Measurements from ENCODE around the gene LAPTM5.
"Not testable (repeated sequence)": the region's sequence is repeated elsewhere in the genome, so short reads cannot be mapped to it uniquely, and the experiment has no call there.

LAPTM5 gene

GRCh38 chr1:30757352-30758120, at the start of gene LAPTM5:
Gene LAPTM5 (minus strand): TSS chr1:30757774. CDS start chr1:30757745, 29 bp downstream.
- no peak for DNase-seq (ENCODE audit: low read depth)

DNA sequence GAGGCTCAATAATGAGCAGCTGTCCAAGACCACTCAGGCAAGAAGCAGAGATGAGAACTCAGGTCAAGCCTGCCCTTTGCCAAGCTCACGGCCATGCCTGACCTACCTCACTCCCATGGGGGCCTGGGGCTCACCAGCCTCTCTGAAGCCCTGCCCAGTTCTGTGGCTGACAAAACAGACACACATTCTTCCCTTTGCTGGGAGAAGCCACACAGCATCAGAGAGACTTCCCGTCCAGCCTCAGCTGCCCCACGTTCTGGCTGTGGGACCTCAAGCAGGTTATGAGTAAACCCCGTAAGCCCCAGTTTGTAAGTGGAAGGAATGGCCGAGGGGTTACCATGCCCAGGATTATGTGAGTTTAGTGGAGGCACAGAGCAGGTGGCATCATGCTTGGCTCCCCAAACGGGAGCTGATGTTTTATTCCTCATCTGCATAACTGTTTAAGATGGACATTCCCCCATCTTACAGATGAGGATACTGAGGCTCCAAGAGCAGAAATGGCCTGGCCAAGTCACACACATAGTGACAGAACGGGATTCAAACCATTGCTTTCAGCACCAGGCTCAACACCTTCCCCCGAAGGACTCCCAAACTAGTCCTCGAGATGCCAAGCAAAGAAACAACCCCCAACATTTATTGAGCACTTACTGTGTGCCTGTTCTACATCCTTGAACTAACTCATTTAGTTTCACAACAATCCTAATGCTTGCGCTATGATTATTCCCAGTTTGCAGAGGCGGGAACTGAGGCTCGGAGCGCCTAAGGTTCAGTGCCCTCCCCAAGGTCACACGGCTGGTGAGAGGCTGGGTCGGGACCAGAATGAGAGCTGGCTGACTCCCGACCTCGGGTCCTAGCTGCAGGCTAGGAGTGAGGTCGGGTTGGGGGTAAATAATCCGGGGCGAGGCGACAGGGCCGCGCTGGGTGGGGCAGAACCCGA, 49.1 kb upstream of the LAPTM5 start:
- no peak for DNase-seq (ENCODE audit: low read depth)

DNA sequence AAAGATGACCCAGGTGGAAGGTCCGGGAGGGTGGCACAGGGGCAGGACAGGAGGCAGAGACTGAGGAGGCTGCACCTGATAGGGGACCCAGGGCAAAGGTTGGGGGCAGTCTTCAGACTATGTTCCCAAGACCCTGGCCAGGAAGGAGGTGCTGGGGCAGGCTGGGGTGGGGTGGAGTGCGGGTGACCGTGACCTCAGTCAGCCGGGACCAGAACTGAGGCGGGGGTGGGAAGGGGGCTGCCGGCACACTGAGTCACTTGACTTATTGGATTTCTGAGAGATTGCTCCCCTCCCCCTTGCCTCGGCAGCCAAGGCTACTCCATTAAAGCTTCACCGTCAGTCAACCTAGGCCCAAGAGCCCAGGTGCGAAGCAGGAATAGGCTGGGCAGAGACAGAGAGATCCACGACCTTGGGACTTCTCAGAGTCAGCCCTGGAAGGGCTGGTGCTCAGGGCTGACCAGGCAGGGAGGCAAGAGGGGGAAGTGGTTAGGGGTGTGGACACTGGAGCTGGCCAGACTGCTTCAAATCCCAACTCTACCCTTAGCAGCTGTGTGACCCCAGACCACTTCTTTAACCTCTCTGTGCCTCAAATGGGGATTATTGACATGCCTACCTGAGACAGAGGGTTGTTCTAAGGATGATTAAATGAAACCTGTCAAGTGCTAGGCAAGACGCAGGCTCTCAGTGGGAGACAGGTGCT, 47.9 kb upstream of the LAPTM5 start:
- no peak for DNase-seq (ENCODE audit: low read depth)

DNA sequence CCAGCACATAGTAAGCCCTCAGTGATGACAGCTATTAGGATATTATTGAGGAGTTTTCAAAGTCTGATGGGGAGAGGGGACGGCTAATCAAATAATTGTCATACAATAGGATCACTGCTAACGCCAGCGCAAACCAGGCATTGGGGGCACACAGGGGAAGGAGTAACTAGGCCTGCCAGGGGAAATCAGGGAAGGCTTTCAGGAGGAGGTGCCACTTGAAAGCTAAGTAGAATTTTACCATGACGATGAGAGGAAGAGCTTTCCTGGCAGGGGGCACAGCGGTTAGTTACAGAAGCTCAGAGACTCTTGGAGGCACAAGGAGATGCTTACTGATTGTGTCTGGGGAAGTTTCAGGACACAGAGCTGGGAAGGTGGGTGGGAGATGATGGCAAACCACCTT, 47.2 kb upstream of the LAPTM5 start:
- DNase-seq (ENCODE audit: low read depth) = no peak

DNA sequence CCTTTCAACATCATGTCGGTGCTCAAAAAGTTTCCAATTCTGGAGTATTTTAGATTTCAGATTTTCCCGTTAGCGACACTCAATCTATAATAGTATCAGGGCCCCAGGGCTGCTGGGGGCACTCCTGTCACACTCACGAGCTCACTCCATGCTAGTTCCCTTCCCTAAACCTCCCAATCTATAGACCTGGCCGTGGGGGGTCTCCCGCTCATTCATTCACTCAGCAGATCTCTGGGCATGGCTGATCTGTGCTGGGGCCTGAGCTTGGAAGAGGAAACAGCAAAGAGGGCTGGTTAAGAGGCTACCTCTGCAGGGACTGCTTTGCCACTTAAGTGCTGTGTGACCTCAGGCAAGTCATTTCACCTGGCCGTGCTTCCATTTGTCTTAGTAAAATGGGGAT, 46.8 kb upstream of the LAPTM5 start:
- DNase-seq (ENCODE audit: low read depth) = no peak

DNA sequence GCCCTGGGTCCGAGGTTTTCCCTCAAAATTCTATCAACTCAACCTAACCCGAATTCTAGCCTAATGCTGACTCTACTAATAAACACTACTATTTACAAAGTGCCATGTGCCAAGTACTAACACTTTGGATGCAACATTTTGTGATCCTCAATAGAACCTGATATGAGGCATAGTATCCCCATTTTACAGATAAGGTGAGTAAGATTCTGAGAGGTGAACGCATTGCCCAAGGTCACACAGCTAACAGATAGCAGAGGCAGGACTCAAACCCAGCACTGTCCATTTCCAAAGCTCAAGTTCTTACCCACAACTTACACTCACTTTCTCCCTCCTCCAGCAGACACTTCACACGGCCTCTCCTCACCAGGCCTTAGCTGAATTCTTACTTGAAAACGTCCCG, 46.0 kb upstream of the LAPTM5 start:
- no peak for DNase-seq (ENCODE audit: low read depth)

GRCh38 chr1:30801771-30802198, 44.2 kb upstream of the LAPTM5 start:
- DNase-seq (ENCODE audit: low read depth) = peak; percentile 30

- DNase-seq (ENCODE audit: low read depth) = no peak
These were observed 41.6 kb upstream of the LAPTM5 start for GRCh38 chr1:30799233-30799511.

DNA sequence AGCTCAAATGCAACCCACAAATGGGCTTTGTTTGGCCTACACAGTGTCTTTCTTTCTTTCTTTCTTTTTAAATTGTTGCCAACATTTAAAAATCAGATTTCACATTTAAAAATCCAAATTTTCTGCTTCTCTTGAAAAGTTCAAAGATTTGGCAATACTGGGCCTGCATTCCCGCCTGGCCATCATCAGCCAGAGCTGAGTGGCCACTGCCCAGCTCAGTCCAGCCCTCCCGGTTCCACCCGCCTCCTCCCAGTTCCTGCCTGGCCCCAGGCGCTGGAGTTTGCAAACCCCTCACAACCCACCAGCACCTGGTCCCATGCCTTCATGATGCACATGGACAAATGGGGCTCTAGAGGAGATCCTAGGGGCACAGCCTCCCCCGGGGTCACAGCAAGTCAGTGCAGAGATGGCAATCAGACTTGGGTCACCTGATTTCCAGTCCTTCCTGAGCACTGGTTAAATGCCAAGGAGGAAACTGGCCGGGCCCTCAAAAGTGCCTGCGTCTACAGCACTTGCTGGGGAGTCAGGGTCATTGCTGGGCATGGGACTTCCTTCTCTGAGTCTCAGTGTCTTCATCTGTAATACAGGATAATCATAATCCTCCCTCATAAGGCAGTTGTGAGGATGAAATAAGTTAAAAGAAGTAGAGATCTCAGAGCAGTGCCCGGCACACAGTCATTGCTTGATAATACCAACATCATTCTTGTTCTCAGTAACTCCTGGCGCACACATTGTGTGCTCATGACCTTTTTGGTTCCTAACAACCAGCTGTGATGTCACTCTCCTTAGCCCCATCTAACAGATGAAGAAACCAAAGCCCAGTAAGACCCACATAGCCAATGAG, 41.0 kb upstream of the LAPTM5 start:
- no peak for DNase-seq (ENCODE audit: low read depth)

- no peak for DNase-seq (ENCODE audit: low read depth)
These were observed 37.5 kb upstream of the LAPTM5 start for GRCh38 chr1:30795026-30795425.

GRCh38 chr1:30794260-30794659, 36.7 kb upstream of the LAPTM5 start:
- DNase-seq (ENCODE audit: low read depth) = no peak

- DNase-seq (ENCODE audit: low read depth) = no peak
These were observed 35.6 kb upstream of the LAPTM5 start for GRCh38 chr1:30793209-30793608.

- DNase-seq (ENCODE audit: low read depth) = no peak
These were observed 34.3 kb upstream of the LAPTM5 start for GRCh38 chr1:30791868-30792267.

- DNase-seq (ENCODE audit: low read depth) = no peak
These were observed 33.5 kb upstream of the LAPTM5 start for GRCh38 chr1:30790850-30791778.

DNA sequence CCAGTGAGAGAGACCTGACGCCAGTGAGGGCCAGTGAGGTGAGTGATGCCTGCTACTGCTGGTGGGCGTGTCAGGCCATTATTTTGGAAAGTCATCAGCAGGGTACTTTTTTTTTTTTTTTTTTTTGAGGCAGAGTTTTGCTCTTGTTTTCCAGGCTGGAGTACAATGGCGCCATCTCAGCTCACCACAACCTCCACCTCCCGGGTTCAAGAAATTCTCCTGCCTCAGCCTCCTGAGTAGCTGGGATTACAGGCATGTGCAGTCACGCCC, 32.6 kb upstream of the LAPTM5 start:
- DNase-seq (ENCODE audit: low read depth) = not testable (repeated sequence)

- no peak for DNase-seq (ENCODE audit: low read depth)
These were observed 32.0 kb upstream of the LAPTM5 start for GRCh38 chr1:30789388-30790255.

- no peak for DNase-seq (ENCODE audit: low read depth)
These were observed 31.2 kb upstream of the LAPTM5 start for GRCh38 chr1:30788580-30789387.

DNA sequence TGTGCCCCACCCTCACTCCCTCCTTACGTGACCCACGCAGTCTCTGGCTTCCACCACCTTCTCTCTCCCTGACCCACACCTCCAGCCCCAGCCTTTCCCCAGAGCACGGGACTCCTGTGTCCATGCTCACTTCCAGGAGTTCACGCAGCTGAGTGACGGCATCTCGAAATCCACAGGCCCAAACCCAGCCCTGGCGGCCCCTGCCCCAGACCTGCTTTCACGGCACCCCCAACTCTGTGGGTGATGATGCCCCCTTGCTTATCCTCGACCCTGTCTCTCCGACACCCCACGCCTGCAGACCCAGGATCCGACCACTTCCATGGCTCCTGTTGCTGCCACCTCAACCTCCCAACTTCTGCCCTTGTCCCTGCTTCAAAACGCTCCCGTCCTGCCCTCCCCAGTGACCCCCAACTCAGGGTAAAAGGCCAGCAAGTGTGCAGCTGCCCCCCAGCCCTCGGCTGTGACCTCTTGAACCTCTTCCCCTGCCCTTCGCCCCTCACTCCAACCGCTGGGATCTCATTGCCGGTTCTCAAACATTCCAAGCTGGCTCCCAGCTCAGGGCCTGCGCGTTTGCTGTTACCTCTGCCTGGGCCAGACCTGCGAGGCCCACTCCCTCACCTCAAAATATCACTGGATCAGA, 30.4 kb upstream of the LAPTM5 start:
- no peak for DNase-seq (ENCODE audit: low read depth)

- DNase-seq (ENCODE audit: low read depth) = no peak
These were observed 29.7 kb upstream of the LAPTM5 start for GRCh38 chr1:30787266-30787665.

Measured in fibroblast of the conjunctiva (primary cell).